Liver (tissue), 9 donors: ENCODE measurements around the gene LSM2. TPM values are rescaled to one million over a fixed set of nuclear protein-coding genes. Genes with fewer than 3 reads are reported as not detected.

Source experiments
- DNase-seq: peaks from one replicate; pipeline ENCODE4 v3.0.0-alpha.2; 2017; ENCODE audit warnings: low spot score
- H3K27ac ChIP-seq, 2 donors: one replicate each; pipeline ENCODE4 v1.7.0; 2013; ENCODE audit warnings: inconsistent platforms in 2 of 2, low read length in 2 of 2, control low read depth in 1 of 2, low read depth in 1 of 2, mild to moderate bottlenecking in 1 of 2
- H3K27me3 ChIP-seq, 4 donors: one replicate each; pipeline versions ENCODE4 v1.6.1 to v1.7.0; 2013; ENCODE audit warnings: low read length in 3 of 4, inconsistent platforms in 1 of 4, mild to moderate bottlenecking in 1 of 4, moderate library complexity in 1 of 4; ENCODE audit not compliant: control insufficient read depth in 4 of 4, insufficient read depth in 4 of 4
- H3K36me3 ChIP-seq, 4 donors: one replicate each; pipeline versions ENCODE4 v1.6.1 to v1.7.0; 2013; ENCODE audit warnings: low read length in 3 of 4, mild to moderate bottlenecking in 3 of 4, low read depth in 1 of 4, moderate library complexity in 1 of 4; ENCODE audit not compliant: control insufficient read depth in 4 of 4, insufficient read depth in 3 of 4
- H3K4me1 ChIP-seq, 4 donors: one replicate each; pipeline versions ENCODE4 v1.6.1 to v1.7.0; 2013; ENCODE audit warnings: low read length in 3 of 4, mild to moderate bottlenecking in 3 of 4, moderate library complexity in 1 of 4; ENCODE audit not compliant: control insufficient read depth in 4 of 4, insufficient read depth in 4 of 4
- H3K4me3 ChIP-seq, 3 donors: one replicate each; pipeline versions ENCODE4 v1.6.1 to v1.7.0; 2013; ENCODE audit warnings: low read length in 3 of 3, control low read depth in 1 of 3, low read depth in 1 of 3, mild to moderate bottlenecking in 1 of 3
- H3K9ac ChIP-seq, 2 donors: one replicate each; pipeline ENCODE4 v1.7.0; 2013; ENCODE audit warnings: low read length in 2 of 2, mild to moderate bottlenecking in 2 of 2, moderate library complexity in 2 of 2, control low read depth in 1 of 2, low read depth in 1 of 2
- H3K9me3 ChIP-seq, 4 donors: one replicate each; pipeline versions ENCODE4 v1.6.1 to v1.7.0; 2013; ENCODE audit warnings: low read length in 3 of 4; ENCODE audit not compliant: control insufficient read depth in 4 of 4
- EGR1 ChIP-seq, 2 donors: IDR thresholded peaks; 2 replicates each; pipeline ENCODE4 v1.6.1; 2016 to 2018; ENCODE audit warnings: antibody characterized with exemption in 2 of 2, low read depth in 2 of 2
- FOXA1 ChIP-seq: IDR thresholded peaks from 2 replicates; pipeline ENCODE4 v1.6.1; 2016; ENCODE audit warnings: antibody characterized with exemption
- FOXA2 ChIP-seq: IDR thresholded peaks from 2 replicates; pipeline ENCODE4 v1.6.1; 2016; ENCODE audit warnings: antibody characterized with exemption
- GABPA ChIP-seq, 2 donors: IDR thresholded peaks in 1 of 2; conservative IDR thresholded peaks in 1 of 2; 2 replicates each; pipeline ENCODE4 v1.6.1; 2016; ENCODE audit warnings: antibody characterized with exemption in 2 of 2, mild to moderate bottlenecking in 1 of 2, moderate library complexity in 1 of 2
- HNF4A ChIP-seq, 2 donors: conservative IDR thresholded peaks; 2 replicates each; pipeline ENCODE4 v1.6.1; 2016; ENCODE audit warnings: antibody characterized with exemption in 2 of 2, mild to moderate bottlenecking in 2 of 2
- HNF4G ChIP-seq: IDR thresholded peaks from 2 replicates; pipeline ENCODE4 v1.6.1; 2016; ENCODE audit warnings: antibody characterized with exemption
- JUND ChIP-seq, 2 donors: IDR thresholded peaks; 2 replicates each; pipeline ENCODE4 v1.6.1; 2016; ENCODE audit warnings: antibody characterized with exemption in 2 of 2
- NR2F2 ChIP-seq: IDR thresholded peaks from 2 replicates; pipeline ENCODE4 v1.6.1; 2016; ENCODE audit warnings: antibody characterized with exemption
- RAD21 ChIP-seq, 2 donors: IDR thresholded peaks; 2 replicates each; pipeline ENCODE4 v1.6.1; 2016; ENCODE audit warnings: antibody characterized with exemption in 2 of 2, mild to moderate bottlenecking in 2 of 2
- RXRA ChIP-seq, 2 donors: IDR thresholded peaks; 2 replicates each; pipeline ENCODE4 v1.6.1; 2017 to 2018; ENCODE audit warnings: antibody characterized with exemption in 2 of 2, mild to moderate bottlenecking in 1 of 2
- SP1 ChIP-seq: IDR thresholded peaks from 2 replicates; pipeline ENCODE4 v1.6.1; 2018; ENCODE audit warnings: antibody characterized with exemption, mild to moderate bottlenecking
- TAF1 ChIP-seq: conservative IDR thresholded peaks from 2 replicates; pipeline ENCODE4 v1.6.1; 2016; ENCODE audit warnings: antibody characterized with exemption, mild to moderate bottlenecking
- YY1 ChIP-seq: IDR thresholded peaks from 2 replicates; pipeline ENCODE4 v1.6.1; 2016; ENCODE audit warnings: antibody characterized with exemption, mild to moderate bottlenecking
- WGBS: extraction: QIAGEN DNeasy Blood & Tissue Kit; methylation state at CpG from one replicate; pipeline ENCODE4 v1.1.7; 2013; 5-methylcytosine and 5-hydroxymethylcytosine counted together
- polyA plus RNA-seq, 2 donors: library from polyadenylated mRNA; stranded (reverse) in 1 of 2; unstranded in 1 of 2; fragments of 200-250 nt in 1 of 2; fragments of >200 nt in 1 of 2; fragmentation: Nextera tagmentation in 1 of 2; extraction: Ambion mirVana in 1 of 2; gene quantifications; one replicate each; pipeline versions ENCODE4 v1.2.1 to v1.2.3, GENCODE V29; 2013 to 2015
- total RNA-seq, 2 donors: library from RNA; depleted of rRNA; stranded (reverse); fragments of >200 nt; gene quantifications; one replicate each; pipeline ENCODE4 v1.2.3, GENCODE V29; 2014
- TF ChIP-seq, protein P1 (sequence below): fragments of 150-350 bp; IDR thresholded peaks from 2 replicates; pipeline ENCODE4 v1.5.1; 2017; ENCODE audit warnings: improper control_type of control experiment, low read depth, low read length; ENCODE audit not compliant: missing input control
- TF ChIP-seq, protein P2 (sequence below): IDR thresholded peaks from 2 replicates; pipeline ENCODE4 v1.6.1; 2016; ENCODE audit warnings: antibody characterized with exemption
- TF ChIP-seq, protein P3 (sequence below): IDR thresholded peaks from 2 replicates; pipeline ENCODE4 v1.6.1; 2016; ENCODE audit warnings: antibody characterized with exemption, mild to moderate bottlenecking
- TF ChIP-seq, protein P4 (sequence below): IDR thresholded peaks from 2 replicates; pipeline ENCODE4 v1.6.1; 2016; ENCODE audit warnings: antibody characterized with exemption
- TF ChIP-seq, protein P5 (sequence below): IDR thresholded peaks from 2 replicates; pipeline ENCODE4 v1.6.1; 2016; ENCODE audit warnings: antibody characterized with exemption
- donor health status: healthy.
- donor health status: healthy.
- donor health status: healthy.
- donor health status: healthy.
- donor health status: healthy.

The LSM2 gene
- total and polyA plus RNA-seq, 4 donors: 7.3 to 18.7 (median 15.5) TPM

DNA sequence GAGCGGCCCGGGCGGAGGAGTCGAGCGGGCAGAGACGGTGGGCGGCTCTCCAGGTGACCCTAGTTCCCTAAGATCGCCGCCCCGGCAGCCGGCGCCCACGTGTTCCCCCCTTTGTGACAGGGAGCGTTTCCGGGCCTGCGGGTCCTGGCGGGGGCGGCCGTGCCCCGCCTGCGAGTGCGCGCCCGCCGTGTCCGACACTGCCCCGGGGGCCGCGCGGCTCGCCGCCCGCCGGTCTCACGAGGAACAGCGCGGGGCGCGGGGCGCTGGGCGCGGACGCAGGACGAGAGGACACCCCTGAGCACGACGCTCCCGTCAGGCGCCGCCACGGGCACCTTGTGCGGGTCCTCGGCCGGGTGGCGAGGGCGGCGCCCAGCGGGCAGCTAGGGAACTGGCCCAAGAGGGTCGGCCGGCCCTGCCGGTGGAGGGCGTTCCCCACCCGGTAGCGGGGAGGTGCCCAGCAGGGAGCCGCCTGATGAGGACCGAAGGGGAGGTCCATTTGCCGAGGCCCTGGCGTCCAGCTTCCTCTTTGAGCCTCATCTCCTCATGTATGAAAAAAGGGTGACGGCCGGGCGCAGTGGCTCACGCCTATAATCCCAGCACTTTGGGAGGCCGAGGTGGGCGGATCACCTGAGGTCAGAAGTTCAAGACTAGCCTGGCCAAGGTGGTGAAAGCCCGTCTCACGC lies 11.0 kb downstream of the LSM2 start, which contains the start of gene VARS1:
Gene VARS1 (minus strand): TSS at position 137 of the 683 bp plus-strand sequence. CDS start 535 bp downstream, outside the sequence.
- peaks cover 0 to 10% (median 6%) of the 10 kb centered on the region in 4 donors for H3K4me1 ChIP-seq
- H3K4me3 ChIP-seq: peak within 1 kb of the TSS; percentile 95 to 98 (median 96)
- H3K36me3 ChIP-seq: peaks cover 0 to 10% (median 6%) of the 10 kb centered on the region in 4 donors
- WGBS: under 1% methylated on average over 75 of the region's 75 CpGs
- no peaks in the 10 kb centered on the region for H3K27me3 ChIP-seq
- DNase-seq: peak; percentile 92
- H3K9me3 ChIP-seq: no peaks in the 10 kb centered on the region
- peak within 1 kb of the TSS; percentile 92 to 94 for H3K27ac ChIP-seq
- peak within 1 kb of the TSS; percentile 93 to 99 for H3K9ac ChIP-seq
- TF ChIP-seq RXRA (IDR thresholded peaks at IDR 0.05) (peak; percentile 21 to 65), GABPA (IDR thresholded peaks at IDR 0.05 in 1 of 2, conservative IDR thresholded peaks at IDR 0.05 in 1 of 2) (no peak), EGR1 (IDR thresholded peaks at IDR 0.05; ENCODE audit: low read depth in 2 of 2) (no peak), NR2F2 (peak; percentile 15), RAD21 (IDR thresholded peaks at IDR 0.05) (peak; percentile 56 to 72), YY1 (peak; percentile 75), FOXA2 (no peak), HNF4A (conservative IDR thresholded peaks at IDR 0.05) (peak; percentile 3 to 10), JUND (IDR thresholded peaks at IDR 0.05) (no peak), FOXA1 (no peak), TAF1 (no peak), SP1 (peak; percentile 63), HNF4G (no peak)
- TF ChIP-seq, protein P1, sequence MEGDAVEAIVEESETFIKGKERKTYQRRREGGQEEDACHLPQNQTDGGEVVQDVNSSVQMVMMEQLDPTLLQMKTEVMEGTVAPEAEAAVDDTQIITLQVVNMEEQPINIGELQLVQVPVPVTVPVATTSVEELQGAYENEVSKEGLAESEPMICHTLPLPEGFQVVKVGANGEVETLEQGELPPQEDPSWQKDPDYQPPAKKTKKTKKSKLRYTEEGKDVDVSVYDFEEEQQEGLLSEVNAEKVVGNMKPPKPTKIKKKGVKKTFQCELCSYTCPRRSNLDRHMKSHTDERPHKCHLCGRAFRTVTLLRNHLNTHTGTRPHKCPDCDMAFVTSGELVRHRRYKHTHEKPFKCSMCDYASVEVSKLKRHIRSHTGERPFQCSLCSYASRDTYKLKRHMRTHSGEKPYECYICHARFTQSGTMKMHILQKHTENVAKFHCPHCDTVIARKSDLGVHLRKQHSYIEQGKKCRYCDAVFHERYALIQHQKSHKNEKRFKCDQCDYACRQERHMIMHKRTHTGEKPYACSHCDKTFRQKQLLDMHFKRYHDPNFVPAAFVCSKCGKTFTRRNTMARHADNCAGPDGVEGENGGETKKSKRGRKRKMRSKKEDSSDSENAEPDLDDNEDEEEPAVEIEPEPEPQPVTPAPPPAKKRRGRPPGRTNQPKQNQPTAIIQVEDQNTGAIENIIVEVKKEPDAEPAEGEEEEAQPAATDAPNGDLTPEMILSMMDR: peak; percentile 83
- TF ChIP-seq, protein P2, sequence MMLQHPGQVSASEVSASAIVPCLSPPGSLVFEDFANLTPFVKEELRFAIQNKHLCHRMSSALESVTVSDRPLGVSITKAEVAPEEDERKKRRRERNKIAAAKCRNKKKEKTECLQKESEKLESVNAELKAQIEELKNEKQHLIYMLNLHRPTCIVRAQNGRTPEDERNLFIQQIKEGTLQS: no peak
- TF ChIP-seq, protein P3, sequence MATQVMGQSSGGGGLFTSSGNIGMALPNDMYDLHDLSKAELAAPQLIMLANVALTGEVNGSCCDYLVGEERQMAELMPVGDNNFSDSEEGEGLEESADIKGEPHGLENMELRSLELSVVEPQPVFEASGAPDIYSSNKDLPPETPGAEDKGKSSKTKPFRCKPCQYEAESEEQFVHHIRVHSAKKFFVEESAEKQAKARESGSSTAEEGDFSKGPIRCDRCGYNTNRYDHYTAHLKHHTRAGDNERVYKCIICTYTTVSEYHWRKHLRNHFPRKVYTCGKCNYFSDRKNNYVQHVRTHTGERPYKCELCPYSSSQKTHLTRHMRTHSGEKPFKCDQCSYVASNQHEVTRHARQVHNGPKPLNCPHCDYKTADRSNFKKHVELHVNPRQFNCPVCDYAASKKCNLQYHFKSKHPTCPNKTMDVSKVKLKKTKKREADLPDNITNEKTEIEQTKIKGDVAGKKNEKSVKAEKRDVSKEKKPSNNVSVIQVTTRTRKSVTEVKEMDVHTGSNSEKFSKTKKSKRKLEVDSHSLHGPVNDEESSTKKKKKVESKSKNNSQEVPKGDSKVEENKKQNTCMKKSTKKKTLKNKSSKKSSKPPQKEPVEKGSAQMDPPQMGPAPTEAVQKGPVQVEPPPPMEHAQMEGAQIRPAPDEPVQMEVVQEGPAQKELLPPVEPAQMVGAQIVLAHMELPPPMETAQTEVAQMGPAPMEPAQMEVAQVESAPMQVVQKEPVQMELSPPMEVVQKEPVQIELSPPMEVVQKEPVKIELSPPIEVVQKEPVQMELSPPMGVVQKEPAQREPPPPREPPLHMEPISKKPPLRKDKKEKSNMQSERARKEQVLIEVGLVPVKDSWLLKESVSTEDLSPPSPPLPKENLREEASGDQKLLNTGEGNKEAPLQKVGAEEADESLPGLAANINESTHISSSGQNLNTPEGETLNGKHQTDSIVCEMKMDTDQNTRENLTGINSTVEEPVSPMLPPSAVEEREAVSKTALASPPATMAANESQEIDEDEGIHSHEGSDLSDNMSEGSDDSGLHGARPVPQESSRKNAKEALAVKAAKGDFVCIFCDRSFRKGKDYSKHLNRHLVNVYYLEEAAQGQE: no peak
- TF ChIP-seq, protein P4, sequence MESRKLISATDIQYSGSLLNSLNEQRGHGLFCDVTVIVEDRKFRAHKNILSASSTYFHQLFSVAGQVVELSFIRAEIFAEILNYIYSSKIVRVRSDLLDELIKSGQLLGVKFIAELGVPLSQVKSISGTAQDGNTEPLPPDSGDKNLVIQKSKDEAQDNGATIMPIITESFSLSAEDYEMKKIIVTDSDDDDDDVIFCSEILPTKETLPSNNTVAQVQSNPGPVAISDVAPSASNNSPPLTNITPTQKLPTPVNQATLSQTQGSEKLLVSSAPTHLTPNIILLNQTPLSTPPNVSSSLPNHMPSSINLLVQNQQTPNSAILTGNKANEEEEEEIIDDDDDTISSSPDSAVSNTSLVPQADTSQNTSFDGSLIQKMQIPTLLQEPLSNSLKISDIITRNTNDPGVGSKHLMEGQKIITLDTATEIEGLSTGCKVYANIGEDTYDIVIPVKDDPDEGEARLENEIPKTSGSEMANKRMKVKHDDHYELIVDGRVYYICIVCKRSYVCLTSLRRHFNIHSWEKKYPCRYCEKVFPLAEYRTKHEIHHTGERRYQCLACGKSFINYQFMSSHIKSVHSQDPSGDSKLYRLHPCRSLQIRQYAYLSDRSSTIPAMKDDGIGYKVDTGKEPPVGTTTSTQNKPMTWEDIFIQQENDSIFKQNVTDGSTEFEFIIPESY: no peak
- TF ChIP-seq, protein P5, sequence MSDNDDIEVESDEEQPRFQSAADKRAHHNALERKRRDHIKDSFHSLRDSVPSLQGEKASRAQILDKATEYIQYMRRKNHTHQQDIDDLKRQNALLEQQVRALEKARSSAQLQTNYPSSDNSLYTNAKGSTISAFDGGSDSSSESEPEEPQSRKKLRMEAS: peak; percentile 22
